Mesenchymal stem cell (in vitro differentiated cells and primary cell): Measurements from ENCODE around the gene GRM7.

Source experiments
- DNase-seq: peaks from one replicate; pipeline ENCODE4 v3.0.0-alpha.2; 2013
- H2AFZ ChIP-seq: one replicate; pipeline ENCODE4 v1.6.1; 2013; ENCODE audit warnings: low read depth, mild to moderate bottlenecking, control low read depth, inconsistent platforms, low read length, moderate library complexity
- H2AK5ac ChIP-seq: 2 replicates; pipeline ENCODE4 v1.6.1; 2013; ENCODE audit warnings: low read length, moderate library complexity, mild to moderate bottlenecking, inconsistent platforms; ENCODE audit not compliant: severe bottlenecking
- H2BK120ac ChIP-seq: one replicate; pipeline ENCODE4 v1.6.1; 2013; ENCODE audit warnings: low read depth, mild to moderate bottlenecking, inconsistent platforms, low read length, moderate library complexity
- H2BK12ac ChIP-seq, 2 experiments: one replicate each; pipeline ENCODE4 v1.6.1; 2013; ENCODE audit warnings: inconsistent platforms in 2 of 2, low read length in 2 of 2, mild to moderate bottlenecking in 2 of 2, moderate library complexity in 2 of 2, control low read depth in 1 of 2
- H2BK15ac ChIP-seq: one replicate; pipeline ENCODE4 v1.6.1; 2013; ENCODE audit warnings: mild to moderate bottlenecking, low read depth, inconsistent platforms; ENCODE audit not compliant: poor library complexity, severe bottlenecking
- H2BK5ac ChIP-seq: 2 replicates; pipeline ENCODE4 v1.6.1; 2013; ENCODE audit warnings: low read depth, mild to moderate bottlenecking, low read length, control low read depth, inconsistent platforms; ENCODE audit not compliant: poor library complexity, severe bottlenecking
- H3K14ac ChIP-seq, 2 experiments: one replicate each; pipeline ENCODE4 v1.6.1; 2013; ENCODE audit warnings: inconsistent platforms in 2 of 2, low read length in 2 of 2, control low read depth in 1 of 2, mild to moderate bottlenecking in 1 of 2, moderate library complexity in 1 of 2
- H3K18ac ChIP-seq, 2 experiments: one replicate each; pipeline ENCODE4 v1.6.1; 2013; ENCODE audit warnings: inconsistent platforms in 2 of 2, low read length in 2 of 2, control low read depth in 1 of 2, low read depth in 1 of 2, mild to moderate bottlenecking in 1 of 2
- H3K23ac ChIP-seq, 2 experiments: one replicate each; pipeline ENCODE4 v1.6.1; 2013; ENCODE audit warnings: inconsistent platforms in 2 of 2, low read length in 2 of 2, mild to moderate bottlenecking in 2 of 2, moderate library complexity in 2 of 2, control low read depth in 1 of 2
- H3K27ac ChIP-seq: 2 replicates; pipeline ENCODE4 v1.5.1; 2013; ENCODE audit warnings: mild to moderate bottlenecking, moderate library complexity, low read length, control low read depth, inconsistent platforms; ENCODE audit not compliant: poor library complexity, severe bottlenecking
- H3K27me3 ChIP-seq, 2 experiments: 2 replicates each; pipeline versions ENCODE4 v1.6.1 to v1.7.0; 2013; ENCODE audit warnings: low read length in 2 of 2, mild to moderate bottlenecking in 2 of 2, moderate library complexity in 2 of 2, control low read depth in 1 of 2, inconsistent platforms in 1 of 2; ENCODE audit not compliant: control insufficient read depth in 1 of 2, insufficient read depth in 1 of 2
- H3K36me3 ChIP-seq, 2 experiments: 2 replicates each; pipeline versions ENCODE4 v1.6.1 to v1.7.0; 2013; ENCODE audit warnings: low read length in 2 of 2, control low read depth in 1 of 2, inconsistent platforms in 1 of 2, low read depth in 1 of 2, mild to moderate bottlenecking in 1 of 2; ENCODE audit not compliant: insufficient read depth in 2 of 2, control insufficient read depth in 1 of 2
- H3K4ac ChIP-seq, 2 experiments: one replicate each; pipeline ENCODE4 v1.6.1; 2013; ENCODE audit warnings: inconsistent platforms in 2 of 2, low read length in 2 of 2, mild to moderate bottlenecking in 2 of 2, moderate library complexity in 2 of 2, control low read depth in 1 of 2, low read depth in 1 of 2
- H3K4me1 ChIP-seq: 2 replicates; pipeline ENCODE4 v1.6.1; 2013; ENCODE audit warnings: low read depth, low read length, control low read depth; ENCODE audit not compliant: control insufficient read depth, insufficient read depth
- H3K4me2 ChIP-seq: 2 replicates; pipeline ENCODE4 v1.6.1; 2013; ENCODE audit warnings: low read length, mild to moderate bottlenecking, inconsistent platforms; ENCODE audit not compliant: poor library complexity, severe bottlenecking
- H3K4me3 ChIP-seq, 2 experiments: 2 replicates each; pipeline versions ENCODE4 v1.5.1 to v1.7.0; 2013; ENCODE audit warnings: low read length in 2 of 2, mild to moderate bottlenecking in 2 of 2, control low read depth in 1 of 2, low read depth in 1 of 2; ENCODE audit not compliant: insufficient read depth in 1 of 2
- H3K79me1 ChIP-seq: replicated peaks from 2 replicates; pipeline ENCODE4 v1.6.1; 2013; ENCODE audit warnings: mild to moderate bottlenecking, control low read depth, low read length, inconsistent platforms; ENCODE audit not compliant: poor library complexity, severe bottlenecking
- H3K9ac ChIP-seq: 2 replicates; pipeline ENCODE4 v1.7.0; 2013; ENCODE audit warnings: mild to moderate bottlenecking, low read length, moderate library complexity
- H3K9me3 ChIP-seq: 2 replicates; pipeline ENCODE4 v1.7.0; 2013; ENCODE audit warnings: mild to moderate bottlenecking, low read length; ENCODE audit not compliant: control insufficient read depth
- H4K8ac ChIP-seq: one replicate; pipeline ENCODE4 v1.6.1; 2013; ENCODE audit warnings: inconsistent platforms, mild to moderate bottlenecking, low read length, moderate library complexity
- H4K91ac ChIP-seq: one replicate; pipeline ENCODE4 v1.6.1; 2013; ENCODE audit warnings: mild to moderate bottlenecking, low read length, inconsistent platforms
- WGBS: methylation state at CpG from one replicate; pipeline ENCODE4 v1.1.7; 2013; ENCODE audit warnings: mixed read lengths; 5-methylcytosine and 5-hydroxymethylcytosine counted together

Gene GRM7

DNA sequence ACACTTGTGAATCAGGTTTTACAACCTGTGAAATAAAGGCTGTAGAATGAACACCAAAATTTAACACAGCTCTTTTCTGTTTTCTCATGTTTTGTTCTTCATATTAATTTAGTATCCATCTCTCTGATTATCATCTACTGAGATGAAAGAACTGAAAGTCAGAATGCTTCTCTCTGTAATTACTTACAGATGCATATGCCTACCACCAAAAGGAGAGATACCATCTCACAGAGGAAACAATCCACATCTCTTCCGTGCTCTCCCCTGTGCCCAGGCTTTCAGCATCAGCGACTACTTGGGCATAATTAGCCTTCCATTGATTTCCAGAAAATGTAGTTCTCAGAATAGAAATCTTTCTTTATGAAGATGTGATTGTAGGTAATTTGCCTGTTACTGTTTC lies 741.4 kb downstream of the GRM7 start:
- Histone ChIP-seq H3K36me3 (no peaks in the 10 kb centered on the region), H3K4ac (no peak overlapping the region), H3K27ac (no peak overlapping the region), H3K18ac (no peak overlapping the region), H3K9ac (no peak overlapping the region), H3K14ac (no peak overlapping the region), H3K9me3 (no peaks in the 10 kb centered on the region), H4K91ac (no peak overlapping the region), H3K23ac (no peak overlapping the region), H3K4me1 (no peaks in the 10 kb centered on the region), H2BK5ac (no peak overlapping the region), H4K8ac (no peak overlapping the region), H3K27me3 (no peaks in the 10 kb centered on the region), H3K4me3 (no peak overlapping the region), H3K79me1 (no peaks in the 10 kb centered on the region), H3K4me2 (no peak overlapping the region), H2AFZ (no peak overlapping the region), H2BK15ac (no peak overlapping the region), H2AK5ac (no peak overlapping the region), H2BK12ac (no peak overlapping the region), H2BK120ac (no peak overlapping the region)
- no peak for DNase-seq
- 75% methylated on average over 1 of the region's 2 CpGs for WGBS

DNA sequence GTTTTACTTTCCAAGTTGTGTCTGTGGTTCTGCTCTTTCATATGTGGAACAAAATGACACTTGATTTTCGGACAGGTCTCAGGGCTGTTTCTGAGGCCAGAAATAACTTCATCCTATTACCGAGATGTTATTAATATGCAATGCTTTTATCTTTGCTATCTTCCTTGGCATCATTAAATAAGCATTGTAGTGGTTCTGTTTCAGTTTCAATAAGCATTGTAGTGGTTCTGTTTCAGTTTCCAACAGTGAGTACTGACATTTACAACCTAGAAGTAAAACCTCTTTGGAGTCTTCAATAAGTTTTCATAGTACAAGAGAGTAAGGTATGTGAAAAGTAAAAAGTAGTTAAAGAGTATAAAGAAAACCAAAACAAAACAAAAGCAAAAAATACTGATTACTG lies 746.2 kb downstream of the GRM7 start:
- no peak overlapping the region for H2BK12ac ChIP-seq
- H2BK120ac ChIP-seq, result no peak overlapping the region
- H3K14ac ChIP-seq, result no peak overlapping the region
- no peaks in the 10 kb centered on the region for H3K36me3 ChIP-seq
- no peak overlapping the region for H3K27ac ChIP-seq
- H2AFZ ChIP-seq, result no peak overlapping the region
- H3K27me3 ChIP-seq, result no peaks in the 10 kb centered on the region
- no peak overlapping the region for H2BK5ac ChIP-seq
- peaks cover 6% of the 10 kb centered on the region for H3K9me3 ChIP-seq
- H4K8ac ChIP-seq, result no peak overlapping the region
- H2AK5ac ChIP-seq, result no peak overlapping the region
- H3K4me1 ChIP-seq, result no peaks in the 10 kb centered on the region
- no peaks in the 10 kb centered on the region for H3K79me1 ChIP-seq
- H3K23ac ChIP-seq, result no peak overlapping the region
- no peak overlapping the region for H3K4me3 ChIP-seq
- DNase-seq, result no peak
- WGBS, result no CpG with 5 or more reads among the region's 2 CpGs
- no peak overlapping the region for H3K4me2 ChIP-seq
- no peak overlapping the region for H2BK15ac ChIP-seq
- H3K18ac ChIP-seq, result no peak overlapping the region
- no peak overlapping the region for H4K91ac ChIP-seq
- no peak overlapping the region for H3K9ac ChIP-seq
- H3K4ac ChIP-seq, result no peak overlapping the region

DNA sequence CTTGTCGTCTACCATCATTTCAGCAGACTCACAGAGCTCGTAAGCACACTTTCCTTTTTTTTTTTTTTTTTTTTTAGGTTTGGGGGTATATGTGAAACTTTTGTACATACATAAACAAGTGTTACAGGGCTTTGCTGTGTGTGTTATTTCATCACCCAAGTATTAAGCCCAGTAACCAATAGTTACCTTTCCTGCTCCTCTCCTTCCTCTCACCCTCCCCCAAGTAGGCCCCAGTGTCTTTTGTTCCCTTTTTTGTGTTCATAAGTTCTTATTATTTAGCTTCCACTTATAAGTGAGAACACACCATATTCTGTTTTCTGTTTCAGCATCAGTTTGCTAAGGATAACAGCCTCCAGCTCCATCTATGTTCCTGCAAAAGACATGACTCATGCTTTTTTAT lies 746.8 kb downstream of the GRM7 start:
- Histone ChIP-seq H3K4ac (no peak overlapping the region), H2AK5ac (no peak overlapping the region), H3K9ac (no peak overlapping the region), H2BK15ac (no peak overlapping the region), H3K27me3 (no peaks in the 10 kb centered on the region), H3K27ac (no peak overlapping the region), H3K36me3 (no peaks in the 10 kb centered on the region), H3K4me1 (no peaks in the 10 kb centered on the region), H4K8ac (no peak overlapping the region), H2AFZ (no peak overlapping the region), H4K91ac (no peak overlapping the region), H3K9me3 (peaks cover 6% of the 10 kb centered on the region), H3K4me3 (no peak overlapping the region), H3K14ac (no peak overlapping the region), H2BK12ac (no peak overlapping the region), H3K4me2 (no peak overlapping the region), H3K23ac (no peak overlapping the region), H3K18ac (no peak overlapping the region), H2BK120ac (no peak overlapping the region), H2BK5ac (no peak overlapping the region), H3K79me1 (no peaks in the 10 kb centered on the region)
- no peak for DNase-seq
- WGBS, result no CpG with 5 or more reads among the region's 2 CpGs

DNA sequence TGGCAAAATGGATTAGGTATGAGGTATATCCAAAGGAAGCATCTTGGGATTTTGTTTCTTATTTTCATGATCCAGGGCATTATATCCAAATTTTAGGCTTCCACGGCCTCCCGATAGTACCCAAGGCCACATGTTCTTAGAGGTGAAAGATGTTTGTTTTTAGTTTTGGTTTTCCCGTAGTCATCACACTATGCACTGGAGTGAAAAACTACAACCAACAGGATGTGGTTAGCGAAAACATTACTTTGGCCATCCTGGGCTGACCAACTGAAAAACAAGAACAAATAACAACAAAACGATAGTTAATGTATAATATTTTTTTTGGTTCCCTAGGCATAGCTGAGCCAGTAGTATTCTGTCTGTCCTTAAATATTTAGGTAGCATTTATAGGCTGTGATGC lies 749.7 kb downstream of the GRM7 start:
- Histone ChIP-seq H3K27me3 (no peaks in the 10 kb centered on the region), H2BK15ac (no peak overlapping the region), H3K79me1 (no peaks in the 10 kb centered on the region), H2BK5ac (no peak overlapping the region), H3K4me3 (no peak overlapping the region), H3K4me2 (no peak overlapping the region), H3K4me1 (no peaks in the 10 kb centered on the region), H2AK5ac (no peak overlapping the region), H3K23ac (no peak overlapping the region), H3K9me3 (peaks cover 6% of the 10 kb centered on the region), H2AFZ (no peak overlapping the region), H3K36me3 (no peaks in the 10 kb centered on the region), H3K27ac (no peak overlapping the region), H3K18ac (no peak overlapping the region), H3K14ac (no peak overlapping the region), H4K8ac (no peak overlapping the region), H3K4ac (no peak overlapping the region), H4K91ac (no peak overlapping the region), H2BK120ac (no peak overlapping the region), H2BK12ac (no peak overlapping the region), H3K9ac (no peak overlapping the region)
- 100% methylated on average over 2 of the region's 5 CpGs for WGBS
- DNase-seq, result no peak
